ENCODE data around the gene LRP2BP.
"Not testable (repeated sequence)": the region's sequence is repeated elsewhere in the genome, so short reads cannot be mapped to it uniquely, and the experiment has no call there.

The LRP2BP gene

DNA sequence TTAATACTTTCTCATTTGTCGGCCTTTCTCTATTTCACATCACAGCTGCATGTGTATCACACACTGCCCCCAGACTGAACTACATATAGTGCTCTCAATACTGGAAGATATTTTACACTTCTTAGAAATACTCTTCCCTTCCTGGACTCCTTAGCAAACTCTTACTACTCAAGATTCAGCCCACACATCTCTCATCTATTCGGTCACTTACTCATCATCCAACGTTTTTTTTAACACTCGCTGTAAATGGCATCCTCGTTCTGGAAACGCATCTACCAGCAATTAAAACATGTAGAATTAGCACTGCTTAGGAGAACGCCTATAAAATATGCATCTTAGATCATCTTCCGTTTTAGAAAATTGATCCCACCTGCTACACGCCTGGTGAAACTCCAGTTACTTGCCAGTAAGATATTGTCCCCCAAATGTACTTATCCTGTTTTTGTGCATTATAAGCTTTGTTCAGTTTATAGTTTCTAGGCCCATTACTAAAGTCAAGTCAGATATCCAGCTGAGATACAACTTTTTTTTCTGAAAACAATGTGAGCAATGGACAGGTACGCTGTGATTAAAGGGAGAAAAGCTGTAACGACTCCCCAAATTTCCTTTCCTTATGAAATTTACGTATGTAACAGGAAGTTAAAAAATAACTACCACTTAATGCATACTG lies 1.0 kb downstream of the LRP2BP start:
- no peak for FAIRE-seq

DNA sequence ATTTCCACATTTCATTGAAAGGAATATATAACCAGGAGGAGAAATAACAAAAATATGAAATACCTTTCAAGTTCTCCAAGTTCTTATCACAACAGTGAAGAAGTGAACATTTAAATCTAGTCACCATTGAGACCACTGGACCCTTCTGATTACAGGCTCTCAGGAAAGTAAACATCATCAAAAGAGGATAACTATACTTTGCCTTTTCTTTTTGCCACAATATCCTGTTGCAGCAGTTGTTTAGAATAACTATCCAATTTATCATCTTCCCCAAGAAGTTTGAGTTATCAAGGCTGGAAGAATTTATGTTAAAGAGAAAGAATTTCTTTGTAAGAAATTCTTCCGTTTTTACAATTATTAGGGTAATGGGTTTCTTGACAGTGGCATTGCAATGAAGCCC lies 3.6 kb downstream of the LRP2BP start:
- FAIRE-seq: no peak

DNA sequence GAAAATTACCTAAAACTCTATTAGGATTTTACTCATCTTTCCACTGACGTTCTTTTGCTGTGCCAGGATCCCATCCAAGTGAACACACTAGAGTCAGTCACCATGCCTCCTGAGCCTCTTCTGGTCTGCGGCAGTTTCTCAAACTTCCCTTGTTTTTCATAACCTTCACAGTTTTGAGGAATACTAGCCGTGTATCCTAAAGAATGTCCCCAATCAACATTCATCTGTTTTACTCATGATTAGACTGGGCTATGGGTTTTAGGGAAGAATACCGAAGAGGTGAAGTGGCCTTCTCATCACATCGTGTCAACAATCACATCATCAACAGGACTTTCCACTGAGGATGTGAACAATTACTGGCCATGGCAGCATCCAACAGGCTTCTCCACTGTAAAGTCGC lies 4.8 kb downstream of the LRP2BP start:
- FAIRE-seq: no peak

DNA sequence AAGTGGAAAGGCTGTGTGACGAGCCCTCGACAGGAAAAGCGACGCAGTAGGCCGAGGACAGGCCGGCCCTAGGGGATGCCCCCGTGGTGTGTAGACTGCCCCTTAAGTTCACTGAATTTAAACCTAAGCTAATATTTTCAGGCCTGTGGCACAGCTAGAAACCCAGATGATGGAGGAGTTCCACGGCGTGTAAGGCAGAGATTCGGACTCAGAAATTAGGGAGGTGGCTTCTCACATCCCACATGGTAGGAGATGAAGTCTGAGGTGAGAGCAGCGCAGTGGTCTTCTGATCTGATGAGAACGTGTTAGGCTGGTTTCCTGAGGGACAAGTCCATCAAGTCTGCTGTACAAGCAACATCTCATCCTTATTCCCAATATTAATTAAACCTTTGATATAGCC lies 7.8 kb downstream of the LRP2BP start:
- FAIRE-seq: no peak

DNA sequence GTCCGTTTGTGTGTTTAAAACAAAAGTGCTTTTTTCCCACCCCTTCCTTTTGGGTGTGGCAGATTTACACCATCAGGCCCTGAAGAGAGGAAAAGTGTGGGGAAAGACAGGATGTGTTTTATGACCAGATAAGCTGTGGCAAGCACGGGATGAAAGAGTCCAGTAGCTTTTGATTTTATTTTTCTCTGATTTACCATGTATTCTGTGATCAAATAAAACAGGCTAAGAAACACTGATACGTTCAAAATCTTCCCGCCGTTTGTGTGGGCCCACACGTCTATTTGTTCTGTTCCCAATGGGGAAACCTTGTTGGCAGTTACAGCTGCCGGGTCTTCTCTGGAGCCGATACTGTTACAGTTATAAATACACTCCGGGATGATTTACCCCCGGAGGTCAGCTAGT lies 10.8 kb downstream of the LRP2BP start:
- FAIRE-seq: no peak

DNA sequence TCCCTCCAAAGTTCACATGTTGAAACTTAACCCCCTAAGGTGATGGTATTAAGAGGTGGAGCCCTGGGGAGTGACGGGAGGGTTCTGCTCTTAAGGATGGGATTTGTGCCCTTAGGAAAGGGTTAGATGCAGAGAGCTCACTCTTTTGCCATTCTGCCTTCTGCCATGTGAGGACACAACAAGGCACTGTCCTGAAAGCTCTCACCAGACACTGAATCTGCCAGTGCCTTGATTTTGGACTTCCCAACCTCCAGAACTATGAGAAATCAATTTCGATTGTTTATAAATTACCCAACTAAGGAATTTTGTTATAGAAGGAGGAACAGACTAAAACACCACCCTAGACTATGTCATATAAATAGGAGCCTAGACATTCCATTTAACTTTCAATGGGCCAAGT lies 11.7 kb downstream of the LRP2BP start:
- FAIRE-seq: no peak

DNA sequence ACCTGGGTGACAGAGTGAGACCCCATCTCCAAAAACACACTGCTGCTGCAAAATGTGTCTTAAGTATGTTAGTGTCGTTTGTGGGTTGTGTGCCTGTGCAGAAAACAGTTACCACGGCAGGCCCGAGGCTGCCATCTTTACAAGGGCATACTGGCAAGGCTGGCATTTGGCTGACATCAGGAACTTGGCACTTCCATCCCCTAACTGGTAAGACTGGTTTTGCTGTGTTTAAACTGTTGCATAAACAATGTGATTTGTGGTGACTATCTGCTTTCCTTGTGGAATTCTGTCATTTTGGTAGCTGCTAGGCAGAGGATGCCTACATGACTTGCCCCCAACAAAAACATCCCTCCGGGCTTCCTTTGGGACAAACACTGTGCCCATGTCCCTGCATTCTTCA lies 12.3 kb downstream of the LRP2BP start:
- FAIRE-seq: no peak

DNA sequence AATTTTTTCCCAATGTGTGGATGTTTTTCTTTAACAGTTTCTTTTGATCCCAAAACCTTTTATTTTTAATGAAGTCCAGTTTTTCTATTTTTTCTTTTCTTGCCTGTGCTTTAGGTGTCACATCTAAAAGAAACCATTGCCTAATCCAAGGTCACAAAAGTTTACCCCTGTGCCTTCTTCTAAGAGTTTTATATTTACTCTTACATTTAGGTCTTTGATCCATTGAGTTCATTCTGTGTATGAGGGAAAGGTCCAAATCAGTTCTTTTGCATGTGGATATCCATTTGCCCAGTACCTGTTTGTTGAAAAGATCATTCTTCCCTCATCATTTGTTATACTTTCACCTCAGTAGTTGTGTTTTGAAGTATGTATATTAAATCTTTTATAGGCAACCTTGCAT lies 13.0 kb downstream of the LRP2BP start:
- no peak for FAIRE-seq

DNA sequence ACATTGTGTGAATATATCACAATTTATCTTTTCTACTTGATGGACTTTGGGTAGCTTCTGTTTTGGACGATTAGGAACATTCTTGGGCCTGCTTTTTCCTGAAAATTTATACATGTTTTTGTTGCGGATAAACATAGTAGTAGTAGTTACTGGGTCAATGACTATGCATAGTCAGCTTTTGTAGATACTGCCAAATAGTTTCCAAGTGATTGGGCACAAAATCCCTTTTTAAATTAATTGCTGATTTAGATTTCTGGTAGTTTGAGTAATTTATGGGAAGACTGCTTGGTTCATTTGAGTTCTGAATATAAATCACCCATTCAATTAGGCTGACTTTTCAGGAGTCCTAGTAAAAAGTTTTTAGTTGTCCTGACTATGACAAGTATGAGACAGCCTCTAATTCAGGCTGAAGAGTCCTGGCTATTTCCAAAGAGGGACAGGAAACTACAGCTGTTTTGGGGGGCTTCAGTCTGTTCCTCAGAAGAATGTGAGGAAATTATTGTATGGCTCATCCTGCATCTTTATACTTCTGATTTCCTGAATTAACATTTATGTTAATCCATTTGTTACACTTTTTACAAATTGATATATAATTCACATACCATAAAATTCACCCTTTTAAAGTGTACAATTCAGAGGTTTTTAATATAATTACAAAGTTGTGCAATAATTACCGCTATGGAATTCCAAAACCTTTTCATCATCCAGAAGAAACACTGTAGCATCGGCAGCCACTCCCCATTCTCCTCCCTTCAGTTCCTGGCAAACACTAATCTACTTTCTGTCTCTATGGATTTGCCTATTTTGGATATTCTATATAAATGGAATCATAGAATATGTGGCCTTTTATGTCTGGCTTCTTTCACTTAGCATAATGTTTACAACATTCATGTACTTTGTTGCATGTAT lies 14.2 kb downstream of the LRP2BP start:
- no peak for FAIRE-seq

DNA sequence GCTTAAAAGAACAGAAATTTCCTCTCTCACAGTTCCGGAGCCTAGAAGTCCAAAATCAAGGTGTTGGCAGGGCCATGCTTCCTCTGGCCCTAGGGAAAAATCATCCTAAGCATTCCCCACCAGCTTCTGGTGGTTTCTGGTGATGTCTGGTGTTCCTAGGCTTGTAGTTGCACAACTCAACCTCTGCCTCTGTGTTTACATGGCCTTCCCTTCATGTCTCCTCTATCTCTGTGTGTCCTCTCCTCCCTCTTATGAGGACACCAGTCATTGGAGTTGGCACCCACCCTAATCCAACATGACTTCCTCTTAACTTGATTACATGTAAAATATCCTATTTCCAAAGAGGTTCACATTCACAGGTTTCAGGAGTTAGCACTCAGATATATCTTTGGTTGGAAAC lies 15.4 kb downstream of the LRP2BP start:
- no peak for FAIRE-seq

DNA sequence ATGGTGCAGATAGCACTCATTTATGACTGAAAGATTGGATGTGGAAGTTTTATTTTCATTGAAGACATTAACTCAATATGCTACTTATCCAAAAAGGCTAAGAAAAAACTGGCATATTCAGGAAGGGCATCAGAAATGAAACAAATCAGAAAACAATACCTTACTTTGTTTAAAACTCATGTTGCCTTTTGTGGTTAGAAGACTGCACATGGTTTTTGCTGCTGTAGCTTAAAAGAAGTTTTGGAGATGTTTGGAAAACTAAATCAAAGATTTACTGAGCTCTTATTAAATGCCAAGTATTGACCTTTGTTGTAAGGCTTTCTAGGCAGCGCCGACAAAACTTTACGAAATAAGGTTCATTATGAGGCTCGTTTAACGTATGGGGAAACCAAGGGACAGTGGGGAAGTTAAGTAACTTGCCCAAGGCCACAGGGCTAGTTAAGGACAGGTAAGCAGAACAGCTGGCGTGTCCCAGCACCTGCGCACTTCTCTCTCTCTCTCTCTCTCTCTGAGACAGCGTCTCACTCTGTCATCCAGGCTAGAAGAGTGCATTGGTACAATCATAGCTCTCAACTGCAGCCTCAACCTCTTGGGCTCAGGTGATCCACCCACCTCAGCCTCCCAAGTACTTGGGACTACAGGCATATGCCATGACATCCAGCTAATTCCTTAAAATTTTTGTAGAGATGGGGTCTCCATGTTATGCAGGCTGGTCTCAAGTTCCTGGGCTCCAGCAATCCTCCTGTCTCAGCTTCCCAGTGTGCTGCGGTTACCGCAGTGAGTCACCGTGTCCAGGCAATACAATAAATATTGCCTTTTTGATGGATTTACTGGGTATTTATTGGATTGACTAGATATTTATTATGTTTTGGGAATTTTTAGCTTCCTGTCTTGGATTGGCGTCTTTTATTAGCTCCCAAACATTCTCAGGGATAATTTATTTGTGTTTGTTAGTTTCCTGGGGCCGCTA lies 16.1 kb downstream of the LRP2BP start:
- no peak for FAIRE-seq

DNA sequence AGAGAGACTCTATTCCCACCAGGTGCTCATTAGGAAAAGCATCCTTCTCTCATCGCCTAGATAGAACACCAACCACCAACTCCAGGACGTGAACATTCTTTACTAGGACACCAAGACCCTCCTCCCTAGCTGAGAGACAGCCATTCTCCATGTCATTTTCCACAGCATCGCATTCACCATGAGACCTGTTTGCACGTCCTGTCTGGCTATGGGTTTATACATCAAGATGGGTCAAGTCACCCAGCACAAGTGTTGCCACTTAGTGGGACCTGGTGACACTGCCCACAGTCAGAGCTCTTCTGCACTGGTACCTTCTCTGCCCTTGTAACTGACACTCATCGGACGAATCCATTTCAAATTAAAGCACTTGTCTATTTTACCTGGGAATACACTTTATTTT lies 17.5 kb downstream of the LRP2BP start:
- no peak for FAIRE-seq

DNA sequence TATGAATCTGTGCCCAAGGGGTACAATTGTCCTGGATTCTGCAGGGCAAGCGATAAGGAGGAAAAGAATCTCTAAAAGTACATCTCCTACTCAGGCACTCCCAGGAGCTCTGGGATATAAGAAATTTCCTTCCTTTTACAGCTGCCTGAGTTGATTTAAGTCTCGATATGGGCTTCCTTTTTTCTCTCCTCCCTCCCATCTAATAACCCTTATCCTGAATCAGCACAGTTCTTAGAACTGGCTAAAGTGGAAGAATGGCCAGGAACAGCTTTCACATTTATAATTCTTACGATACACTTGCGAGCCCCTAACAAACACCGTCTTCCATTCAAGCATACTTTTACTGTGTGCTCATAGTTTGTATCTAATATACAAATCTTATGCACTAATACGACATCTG lies 21.2 kb downstream of the LRP2BP start:
- no peak for FAIRE-seq

DNA sequence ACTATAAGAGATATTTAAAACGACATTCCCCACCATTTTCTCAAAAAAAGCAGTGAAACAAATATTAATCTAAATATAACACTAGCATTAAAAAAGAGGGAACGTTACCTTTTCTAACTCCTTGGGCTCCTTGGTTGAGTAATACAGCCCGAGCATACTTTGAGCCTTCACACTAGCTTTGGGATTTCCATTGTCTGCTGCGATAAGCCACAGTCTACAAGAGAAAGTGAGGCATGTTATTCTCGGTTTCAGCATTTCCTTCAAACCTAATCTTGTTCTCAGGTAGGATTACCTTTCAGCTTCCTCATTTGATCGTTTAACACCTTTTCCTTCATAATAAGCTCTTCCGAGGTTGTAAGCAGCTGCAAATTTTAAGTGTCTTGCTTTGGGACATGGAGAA lies 21.7 kb downstream of the LRP2BP start:
- no peak for FAIRE-seq

DNA sequence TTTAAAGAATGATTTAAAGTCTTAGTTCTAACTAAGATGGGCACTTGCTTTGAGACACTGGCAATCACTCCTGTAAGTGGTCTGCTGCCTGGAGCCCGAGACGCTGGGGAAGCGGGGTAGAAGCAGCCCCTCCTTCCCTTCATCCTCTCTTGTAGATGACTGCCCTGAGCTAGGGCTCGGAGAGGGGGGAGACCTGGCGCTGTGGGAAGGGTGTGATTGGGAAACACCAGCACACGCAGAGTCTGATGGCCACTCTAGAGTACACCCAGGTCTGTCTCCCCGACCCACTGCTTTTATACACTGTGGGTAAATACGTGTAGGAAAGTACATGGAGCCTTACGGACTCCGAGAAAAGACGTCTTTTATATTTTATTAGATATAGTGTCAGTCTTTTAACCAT lies 24.0 kb downstream of the LRP2BP start:
- FAIRE-seq: no peak

DNA sequence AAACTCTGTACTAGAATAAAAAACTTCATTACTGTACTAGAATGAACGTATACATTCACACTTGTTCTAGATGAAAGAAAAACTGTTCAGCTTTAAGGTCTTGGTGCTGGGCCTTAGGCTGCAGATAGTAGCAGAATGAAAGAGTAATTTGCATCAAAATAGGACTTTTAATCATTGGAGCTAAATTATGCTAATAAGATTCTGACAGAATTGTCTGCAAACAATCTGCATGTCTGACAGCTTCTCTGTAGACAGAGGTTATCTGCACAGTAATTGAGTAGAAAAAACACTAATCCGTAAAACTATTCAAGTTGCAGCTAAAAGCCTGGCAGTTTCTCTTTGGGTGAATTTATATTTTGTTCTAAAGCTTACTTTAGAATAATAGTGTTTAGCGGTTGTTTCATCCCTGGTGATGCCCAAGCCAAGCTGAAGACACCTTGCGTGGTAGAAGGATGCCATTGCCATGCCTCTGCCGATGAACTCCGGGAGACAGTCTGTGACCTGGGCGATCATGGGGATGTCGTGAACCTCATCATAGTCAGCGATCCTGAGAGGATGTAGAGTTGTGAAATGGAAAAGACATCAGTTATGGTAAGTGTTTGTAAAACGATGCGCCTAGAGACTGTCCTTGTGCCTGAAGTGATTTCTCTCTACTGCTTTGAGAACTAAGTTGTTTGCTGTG lies 25.3 kb downstream of the LRP2BP start:
- no peak for FAIRE-seq

DNA sequence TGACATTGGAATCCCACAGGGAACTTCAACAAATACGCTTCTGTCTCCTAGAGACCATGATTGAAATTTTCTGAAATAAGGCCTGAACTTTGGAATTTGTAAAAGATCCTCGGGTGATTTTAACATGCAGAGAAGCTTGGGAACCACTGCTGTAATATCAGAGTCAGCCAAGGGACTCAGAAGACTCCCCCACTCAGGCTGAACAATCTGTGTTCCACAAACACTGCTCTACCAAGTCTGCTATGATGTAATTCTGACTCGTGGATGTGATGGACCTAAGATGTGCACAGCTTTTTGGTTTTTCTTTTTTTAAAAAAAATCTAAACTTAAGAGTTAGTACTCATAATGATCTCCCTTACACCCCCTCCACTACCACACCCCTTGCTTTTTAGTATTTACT lies 26.0 kb downstream of the LRP2BP start:
- FAIRE-seq: no peak

DNA sequence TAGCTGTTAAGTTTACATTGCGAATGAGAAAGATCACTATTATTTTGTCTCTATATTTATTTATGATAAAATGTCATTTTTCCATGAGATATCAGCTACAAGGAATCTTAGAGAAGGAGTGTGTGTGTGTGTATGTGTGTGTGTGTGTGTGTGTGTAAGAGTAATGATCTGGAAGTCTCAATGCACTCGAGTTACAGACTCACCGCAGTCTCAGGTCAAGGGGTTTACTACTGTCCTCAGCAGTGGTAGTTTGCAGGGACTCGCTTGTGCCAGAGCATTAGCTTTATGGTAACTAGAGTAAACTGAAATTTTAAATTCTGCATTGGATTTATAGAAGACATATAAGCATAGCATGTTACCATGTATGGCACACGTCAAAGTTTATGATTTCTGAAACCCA lies 30.8 kb downstream of the LRP2BP start:
- no peak for FAIRE-seq

DNA sequence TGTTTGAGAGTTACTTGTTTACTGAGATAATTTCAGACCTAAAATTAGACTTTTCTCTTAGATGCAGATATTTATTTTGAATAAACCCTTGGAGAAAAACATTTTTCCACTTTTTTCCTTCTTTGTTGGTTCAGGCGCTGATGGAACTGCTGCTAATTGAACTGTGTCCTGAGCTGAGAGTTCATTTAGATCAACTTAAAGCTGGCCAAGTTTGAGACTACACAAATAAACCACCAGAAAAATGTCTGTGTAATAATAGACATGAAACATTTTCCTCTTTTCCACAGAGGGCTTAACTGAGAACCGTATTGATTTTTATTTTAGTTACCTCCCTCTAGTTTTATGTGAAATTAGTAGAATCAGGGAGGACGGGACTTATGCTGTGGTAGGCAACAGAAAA lies 32.5 kb downstream of the LRP2BP start:
- no peak for FAIRE-seq

DNA sequence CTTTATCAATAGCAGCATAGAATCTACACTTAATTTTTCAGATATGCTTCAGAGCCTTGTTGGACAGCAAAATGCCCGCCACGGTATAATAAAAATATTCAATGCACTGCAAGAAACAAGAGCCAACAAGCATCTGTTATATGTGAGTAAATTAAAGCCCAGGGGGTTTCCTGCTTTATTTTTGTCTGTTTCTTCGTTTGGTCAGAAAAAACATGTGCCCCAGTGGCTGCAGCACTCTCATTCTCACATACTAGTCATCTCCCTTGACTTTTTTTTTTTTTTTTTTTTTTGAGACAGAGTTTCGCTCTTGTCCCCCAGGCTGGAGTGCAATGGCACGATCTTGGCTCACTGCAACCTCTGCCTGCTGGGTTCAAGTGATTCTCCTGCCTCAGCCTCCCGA lies 33.2 kb downstream of the LRP2BP start:
- not testable (repeated sequence) for FAIRE-seq

DNA sequence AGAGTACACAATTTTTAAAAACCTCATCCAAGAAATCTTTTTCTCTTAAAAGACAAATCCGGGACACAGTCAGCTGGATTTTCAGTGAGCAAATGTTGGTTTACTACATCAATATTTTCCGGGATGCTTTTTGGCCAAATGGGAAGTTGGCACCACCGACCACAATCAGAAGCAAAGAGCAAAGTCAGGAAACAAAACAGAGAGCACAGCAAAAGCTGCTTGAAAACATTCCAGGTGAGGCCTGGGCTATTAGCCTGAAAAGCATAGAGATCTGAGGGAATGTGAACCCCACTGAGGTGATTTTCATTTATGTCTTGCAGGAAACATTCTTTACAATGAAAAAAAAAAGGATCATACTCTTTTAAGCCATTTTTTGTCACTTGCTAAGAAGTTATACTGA lies 33.9 kb downstream of the LRP2BP start:
- no peak for FAIRE-seq

DNA sequence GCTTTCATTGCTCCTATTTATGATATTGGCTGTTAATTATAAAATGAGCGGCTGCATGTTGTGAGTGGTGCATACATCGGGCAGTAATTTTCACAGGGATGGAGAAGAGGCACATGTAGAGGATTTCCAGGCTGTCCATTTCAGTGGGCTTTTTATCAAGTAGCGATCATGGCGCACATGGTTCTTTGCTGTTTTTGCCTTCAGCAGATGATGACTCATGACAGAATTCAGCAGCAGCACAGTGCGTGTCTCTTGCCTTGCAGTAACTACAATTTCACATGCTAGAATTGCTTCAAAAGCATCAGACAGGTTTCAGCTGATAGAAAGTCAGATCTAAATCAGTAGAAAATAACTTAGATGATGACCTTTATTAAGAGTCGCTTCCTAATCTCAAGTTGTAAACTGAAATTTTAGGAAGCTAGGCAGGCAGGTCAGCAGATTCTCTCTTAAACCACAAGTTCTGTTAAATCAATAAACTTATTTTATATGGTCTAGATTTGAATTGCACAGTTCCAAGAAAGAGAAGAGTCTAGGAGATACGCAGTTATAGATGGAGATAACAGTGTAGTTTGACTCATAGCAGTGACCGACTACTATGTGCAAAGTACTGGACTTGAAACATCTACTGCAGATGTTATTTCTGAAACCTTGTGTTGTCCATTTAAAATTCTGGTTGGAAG lies 35.8 kb downstream of the LRP2BP start:
- no peak for FAIRE-seq

Data from colon (tissue), 2 donors.